ENCODE measurements around the gene SDHB. TPM values are rescaled to one million over a fixed set of nuclear protein-coding genes. Genes with fewer than 3 reads are reported as not detected.

SDHB gene
- total RNA-seq, 1 experiment from 2014 or later = 159 TPM

GRCh38 chr1:16982902-16983301 is 70.9 kb downstream of the SDHB start (continued):
- TF ChIP-seq, protein P1, sequence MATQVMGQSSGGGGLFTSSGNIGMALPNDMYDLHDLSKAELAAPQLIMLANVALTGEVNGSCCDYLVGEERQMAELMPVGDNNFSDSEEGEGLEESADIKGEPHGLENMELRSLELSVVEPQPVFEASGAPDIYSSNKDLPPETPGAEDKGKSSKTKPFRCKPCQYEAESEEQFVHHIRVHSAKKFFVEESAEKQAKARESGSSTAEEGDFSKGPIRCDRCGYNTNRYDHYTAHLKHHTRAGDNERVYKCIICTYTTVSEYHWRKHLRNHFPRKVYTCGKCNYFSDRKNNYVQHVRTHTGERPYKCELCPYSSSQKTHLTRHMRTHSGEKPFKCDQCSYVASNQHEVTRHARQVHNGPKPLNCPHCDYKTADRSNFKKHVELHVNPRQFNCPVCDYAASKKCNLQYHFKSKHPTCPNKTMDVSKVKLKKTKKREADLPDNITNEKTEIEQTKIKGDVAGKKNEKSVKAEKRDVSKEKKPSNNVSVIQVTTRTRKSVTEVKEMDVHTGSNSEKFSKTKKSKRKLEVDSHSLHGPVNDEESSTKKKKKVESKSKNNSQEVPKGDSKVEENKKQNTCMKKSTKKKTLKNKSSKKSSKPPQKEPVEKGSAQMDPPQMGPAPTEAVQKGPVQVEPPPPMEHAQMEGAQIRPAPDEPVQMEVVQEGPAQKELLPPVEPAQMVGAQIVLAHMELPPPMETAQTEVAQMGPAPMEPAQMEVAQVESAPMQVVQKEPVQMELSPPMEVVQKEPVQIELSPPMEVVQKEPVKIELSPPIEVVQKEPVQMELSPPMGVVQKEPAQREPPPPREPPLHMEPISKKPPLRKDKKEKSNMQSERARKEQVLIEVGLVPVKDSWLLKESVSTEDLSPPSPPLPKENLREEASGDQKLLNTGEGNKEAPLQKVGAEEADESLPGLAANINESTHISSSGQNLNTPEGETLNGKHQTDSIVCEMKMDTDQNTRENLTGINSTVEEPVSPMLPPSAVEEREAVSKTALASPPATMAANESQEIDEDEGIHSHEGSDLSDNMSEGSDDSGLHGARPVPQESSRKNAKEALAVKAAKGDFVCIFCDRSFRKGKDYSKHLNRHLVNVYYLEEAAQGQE (IDR thresholded peaks at IDR 0.05; ENCODE audit: low read depth) = no peak

- no peaks in the 10 kb centered on the region for H3K27me3 ChIP-seq (ENCODE audit: insufficient read depth, low read length)
- H3K27ac ChIP-seq (ENCODE audit: low read depth, low read length) = peak overlapping the region; percentile 73
- peaks cover 0 to 5% of the 10 kb centered on the region in 2 experiments; a peak in 1 of 4 replicates for H3K36me3 ChIP-seq (ENCODE audit: control insufficient read depth in 1 of 2, insufficient read depth in 2 of 2, low read length in 2 of 2)
- no peaks in the 10 kb centered on the region for H4K20me1 ChIP-seq (ENCODE audit: insufficient read depth)
- no peak for DNase-seq (ENCODE audit: low read depth, low spot score)
- no peaks in the 10 kb centered on the region for H3K9me2 ChIP-seq (ENCODE audit: insufficient read depth)
- ChIA-PET CTCF (interaction anchor here (1.6 kb wide), 1 partner anchor 17 kb away, joined by 8 read pairs; no protein-coding TSS in a partner anchor), RAD21 (ENCODE audit: low non-redundant PET in 1 of 2, low total read pairs in 2 of 2, uncharacterized antibody in 2 of 2, unreplicated experiment in 2 of 2) (no interaction called here), POLR2A (interaction anchor here (1.2 to 1.4 kb wide), 2 partner anchors 15 to 18 kb away, joined by 3 read pairs; no protein-coding TSS in a partner anchor)
- H3K9ac ChIP-seq (ENCODE audit: low read length) = peak overlapping the region; percentile 94
- H2AFZ ChIP-seq (ENCODE audit: low read depth, low read length, poor library complexity, severe bottlenecking) = no peak overlapping the region
- no peaks in the 10 kb centered on the region for H3K9me3 ChIP-seq (ENCODE audit: control insufficient read depth in 1 of 2, insufficient read depth in 1 of 2, low read depth in 1 of 2, low read length in 2 of 2)
- TF ChIP-seq, protein P1 (IDR thresholded peaks at IDR 0.05; ENCODE audit: low read depth) = no peak
- TF ChIP-seq EZH2phosphoT487 (IDR thresholded peaks at IDR 0.05; ENCODE audit: borderline replicate concordance) = no peak
- TF ChIP-seq, protein P2, sequence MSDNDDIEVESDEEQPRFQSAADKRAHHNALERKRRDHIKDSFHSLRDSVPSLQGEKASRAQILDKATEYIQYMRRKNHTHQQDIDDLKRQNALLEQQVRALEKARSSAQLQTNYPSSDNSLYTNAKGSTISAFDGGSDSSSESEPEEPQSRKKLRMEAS (IDR thresholded peaks at IDR 0.05) = no peak
- TF ChIP-seq CTCF (IDR thresholded peaks at IDR 0.05 in 2 of 3, conservative IDR thresholded peaks at IDR 0.05 in 1 of 3; ENCODE audit: borderline replicate concordance in 1 of 3, insufficient read depth in 1 of 3, low read depth in 2 of 3, low read length in 2 of 3) = no peak
- TF ChIP-seq RAD21 (IDR thresholded peaks at IDR 0.05; ENCODE audit: low read depth) = no peak
- TF ChIP-seq, protein P3, sequence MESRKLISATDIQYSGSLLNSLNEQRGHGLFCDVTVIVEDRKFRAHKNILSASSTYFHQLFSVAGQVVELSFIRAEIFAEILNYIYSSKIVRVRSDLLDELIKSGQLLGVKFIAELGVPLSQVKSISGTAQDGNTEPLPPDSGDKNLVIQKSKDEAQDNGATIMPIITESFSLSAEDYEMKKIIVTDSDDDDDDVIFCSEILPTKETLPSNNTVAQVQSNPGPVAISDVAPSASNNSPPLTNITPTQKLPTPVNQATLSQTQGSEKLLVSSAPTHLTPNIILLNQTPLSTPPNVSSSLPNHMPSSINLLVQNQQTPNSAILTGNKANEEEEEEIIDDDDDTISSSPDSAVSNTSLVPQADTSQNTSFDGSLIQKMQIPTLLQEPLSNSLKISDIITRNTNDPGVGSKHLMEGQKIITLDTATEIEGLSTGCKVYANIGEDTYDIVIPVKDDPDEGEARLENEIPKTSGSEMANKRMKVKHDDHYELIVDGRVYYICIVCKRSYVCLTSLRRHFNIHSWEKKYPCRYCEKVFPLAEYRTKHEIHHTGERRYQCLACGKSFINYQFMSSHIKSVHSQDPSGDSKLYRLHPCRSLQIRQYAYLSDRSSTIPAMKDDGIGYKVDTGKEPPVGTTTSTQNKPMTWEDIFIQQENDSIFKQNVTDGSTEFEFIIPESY (IDR thresholded peaks at IDR 0.05; ENCODE audit: extremely low read depth, insufficient replicate concordance, low read length) = no peak
- TF ChIP-seq POLR2A (IDR thresholded peaks at IDR 0.05; ENCODE audit: borderline replicate concordance, extremely low read depth, insufficient read depth, insufficient read length) = no peak
- TF ChIP-seq SRF (IDR thresholded peaks at IDR 0.05; ENCODE audit: low read depth) = no peak
- no peak for TF ChIP-seq EGR1 (IDR thresholded peaks at IDR 0.05; ENCODE audit: low read depth)
- no TSS peak for BruUV-seq (replicated peaks)
- peak overlapping the region in 1 of 2 experiments; percentile 79; a peak in 2 of 4 replicates for H3K4me3 ChIP-seq (replicated peaks in 1 of 2; ENCODE audit: low read depth in 1 of 2, low read length in 2 of 2)
- 0 out of 2 replicates have a peak, but pooled peaks have one; percentile 3 for ATAC-seq
- peak overlapping the region; percentile 79 for H3K4me2 ChIP-seq (ENCODE audit: low read length)
- H3K4me1 ChIP-seq (ENCODE audit: control insufficient read depth in 1 of 2, insufficient read depth in 2 of 2, low read length in 2 of 2) = peaks cover 19 to 48% of the 10 kb centered on the region in 2 experiments
- intact Hi-C loops (cut with micrococcal nuclease) = no loop called here
- peaks cover 30% of the 10 kb centered on the region; the same call in 1 of the 2 replicates for H3K79me2 ChIP-seq (ENCODE audit: insufficient read depth, low read length)
Measured at GRCh38 chr1:16981269-16981849, 72.5 kb downstream of the SDHB start.
